ENCODE measurements around the gene ZCCHC8.

Gene ZCCHC8

DNA sequence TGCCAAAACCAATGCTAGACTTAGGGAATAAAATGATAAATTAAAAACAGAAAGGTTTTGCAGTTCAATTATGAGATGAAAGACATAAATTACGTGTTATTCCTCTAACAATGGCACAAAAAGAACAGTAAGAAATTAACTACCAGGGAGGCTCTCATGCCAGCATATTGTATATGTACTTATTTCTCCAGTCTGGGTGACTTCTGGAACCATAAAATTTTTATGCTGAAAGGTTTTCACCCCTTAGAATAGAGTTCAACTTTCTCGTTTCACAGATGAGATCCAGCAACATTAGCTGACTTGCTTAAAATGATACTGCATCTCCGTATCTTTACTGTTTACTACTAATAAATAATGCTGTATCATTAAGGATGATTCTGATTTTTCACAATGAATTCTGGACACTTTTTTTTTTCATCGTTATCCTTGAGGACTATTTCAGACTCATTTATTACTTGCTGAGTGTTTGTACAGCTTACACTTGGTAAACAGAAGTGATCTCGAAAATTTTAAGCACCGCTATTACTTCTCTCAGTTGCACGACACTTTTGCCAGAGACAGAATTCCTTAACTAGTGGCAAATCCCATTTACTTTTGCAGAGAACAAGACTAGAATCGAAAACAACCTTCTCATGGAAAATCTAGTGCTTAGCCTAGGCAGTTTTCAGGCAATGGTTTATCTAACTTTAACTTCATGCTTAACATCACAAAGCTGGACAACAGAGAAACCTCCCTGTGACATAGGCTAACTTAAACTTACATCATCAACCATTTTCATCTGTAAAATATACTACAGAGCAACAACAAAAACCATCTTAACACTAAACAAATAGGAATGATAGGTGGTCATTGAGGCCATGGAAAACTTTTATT, 23.4 kb upstream of the ZCCHC8 start:
- TF ChIP-seq LEF1 (IDR thresholded peaks at IDR 0.05; ENCODE audit: borderline replicate concordance): no peak
- TF ChIP-seq ELF4 (IDR thresholded peaks at IDR 0.05): no peak
- TF ChIP-seq FOXA1 (IDR thresholded peaks at IDR 0.05): no peak
- TF ChIP-seq, protein P1, sequence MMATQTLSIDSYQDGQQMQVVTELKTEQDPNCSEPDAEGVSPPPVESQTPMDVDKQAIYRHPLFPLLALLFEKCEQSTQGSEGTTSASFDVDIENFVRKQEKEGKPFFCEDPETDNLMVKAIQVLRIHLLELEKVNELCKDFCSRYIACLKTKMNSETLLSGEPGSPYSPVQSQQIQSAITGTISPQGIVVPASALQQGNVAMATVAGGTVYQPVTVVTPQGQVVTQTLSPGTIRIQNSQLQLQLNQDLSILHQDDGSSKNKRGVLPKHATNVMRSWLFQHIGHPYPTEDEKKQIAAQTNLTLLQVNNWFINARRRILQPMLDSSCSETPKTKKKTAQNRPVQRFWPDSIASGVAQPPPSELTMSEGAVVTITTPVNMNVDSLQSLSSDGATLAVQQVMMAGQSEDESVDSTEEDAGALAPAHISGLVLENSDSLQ (IDR thresholded peaks at IDR 0.05): no peak
- no peak for TF ChIP-seq HDGF (IDR thresholded peaks at IDR 0.05; ENCODE audit: borderline replicate concordance)
- TF ChIP-seq NFRKB (IDR thresholded peaks at IDR 0.05): no peak
- TF ChIP-seq ZNF384 (IDR thresholded peaks at IDR 0.05): no peak
- ChIA-PET POLR2A (interaction anchor here (0.8 to 1.7 kb wide), 2 partner anchors 9 to 23 kb away, joined by 3 to 7 read pairs; partner anchors contain the start of gene ZCCHC8), CTCF (no interaction called here)
- DNase-seq (ENCODE audit: extremely low spot score): no peak

DNA sequence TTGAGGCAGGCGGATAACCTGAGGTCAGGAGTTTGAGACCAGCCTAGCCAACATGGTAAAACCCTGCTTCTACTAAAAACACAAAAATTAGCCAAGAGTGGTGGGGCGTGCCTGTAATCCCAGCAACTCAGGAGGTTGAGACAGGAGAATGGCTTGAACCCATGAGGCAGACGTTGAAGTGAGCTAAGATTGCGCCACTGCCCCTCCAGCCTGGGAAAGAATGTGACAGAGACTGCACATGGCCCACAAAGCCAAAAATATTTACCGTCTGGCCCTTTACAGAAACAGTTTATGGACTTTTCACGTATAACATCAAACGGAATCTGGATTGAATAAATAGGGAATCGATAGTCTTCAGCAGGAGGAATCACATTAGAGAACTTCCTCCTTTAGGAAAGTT, 22.5 kb upstream of the ZCCHC8 start:
- TF ChIP-seq NFRKB (IDR thresholded peaks at IDR 0.05) (no peak), HDGF (IDR thresholded peaks at IDR 0.05; ENCODE audit: borderline replicate concordance) (no peak), BHLHE40 (IDR thresholded peaks at IDR 0.05; ENCODE audit: borderline replicate concordance) (no peak), FOXA1 (IDR thresholded peaks at IDR 0.05) (no peak), ELF4 (IDR thresholded peaks at IDR 0.05) (no peak), TARDBP (IDR thresholded peaks at IDR 0.05) (no peak), SP1 (IDR thresholded peaks at IDR 0.05) (no peak)
- TF ChIP-seq, protein P1 (IDR thresholded peaks at IDR 0.05): no peak
- ChIA-PET POLR2A (interaction anchor here (1.0 to 1.7 kb wide), 2 partner anchors 10 to 22 kb away, joined by 4 to 7 read pairs; partner anchors contain the start of gene ZCCHC8), CTCF (no interaction called here)
- no peak for DNase-seq (ENCODE audit: extremely low spot score)

DNA sequence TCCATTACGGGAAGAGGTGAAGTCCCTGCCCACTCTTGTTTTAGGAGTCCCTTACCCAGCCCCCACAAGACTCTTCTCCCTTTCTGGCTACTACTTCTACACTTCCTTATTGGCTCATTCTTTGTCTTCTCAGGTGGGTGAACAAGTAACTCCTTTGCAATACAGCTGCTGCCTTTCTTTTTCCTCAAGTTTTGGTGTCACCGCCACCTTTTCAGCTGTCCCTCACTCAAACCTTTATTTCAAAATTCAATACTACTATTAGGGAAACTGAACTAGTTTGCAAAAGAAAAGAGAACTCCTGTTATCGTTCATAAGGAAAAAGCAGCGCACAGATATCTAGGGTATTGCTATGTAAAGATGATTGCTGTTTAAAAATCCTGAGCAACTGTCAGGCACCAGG, 19.9 kb upstream of the ZCCHC8 start:
- no peak for DNase-seq (ENCODE audit: extremely low spot score)
- CTCF ChIA-PET: no interaction called here
- POLR2A ChIA-PET: no interaction called here
- TF ChIP-seq ZNF384 (IDR thresholded peaks at IDR 0.05): no peak
- TF ChIP-seq BHLHE40 (IDR thresholded peaks at IDR 0.05; ENCODE audit: borderline replicate concordance): no peak
- TF ChIP-seq, protein P1 (IDR thresholded peaks at IDR 0.05): no peak

DNA sequence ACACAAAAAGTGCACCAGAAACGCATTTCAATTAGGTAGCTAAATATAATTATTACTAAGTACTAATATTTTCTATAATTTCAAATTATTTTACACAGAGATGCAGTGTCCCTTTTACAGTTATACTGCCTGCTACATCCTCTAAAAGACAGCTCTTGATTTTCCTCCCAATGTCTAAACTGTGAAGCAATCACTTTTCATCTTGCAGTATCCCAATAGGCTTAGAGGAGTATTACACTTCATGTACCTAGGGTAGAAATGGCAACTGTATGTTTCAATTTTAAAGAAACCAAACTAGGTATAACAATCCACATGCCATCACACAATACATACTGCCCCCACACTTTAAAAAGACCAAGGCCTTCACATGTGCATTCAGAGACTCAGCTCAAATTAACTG, 18.7 kb upstream of the ZCCHC8 start:
- ChIA-PET CTCF (no interaction called here), POLR2A (interaction anchor here (1.1 kb wide), 1 partner anchor 19 kb away, joined by 5 read pairs; no protein-coding TSS in a partner anchor)
- no peak for TF ChIP-seq ARNT (IDR thresholded peaks at IDR 0.05)
- no peak for TF ChIP-seq SP1 (IDR thresholded peaks at IDR 0.05)
- no peak for TF ChIP-seq FOXA1 (IDR thresholded peaks at IDR 0.05)
- TF ChIP-seq SUZ12 (IDR thresholded peaks at IDR 0.05): no peak
- no peak for TF ChIP-seq CTBP1 (IDR thresholded peaks at IDR 0.05; ENCODE audit: borderline replicate concordance)
- no peak for TF ChIP-seq FOXK2 (IDR thresholded peaks at IDR 0.05)
- DNase-seq (ENCODE audit: extremely low spot score): no peak

DNA sequence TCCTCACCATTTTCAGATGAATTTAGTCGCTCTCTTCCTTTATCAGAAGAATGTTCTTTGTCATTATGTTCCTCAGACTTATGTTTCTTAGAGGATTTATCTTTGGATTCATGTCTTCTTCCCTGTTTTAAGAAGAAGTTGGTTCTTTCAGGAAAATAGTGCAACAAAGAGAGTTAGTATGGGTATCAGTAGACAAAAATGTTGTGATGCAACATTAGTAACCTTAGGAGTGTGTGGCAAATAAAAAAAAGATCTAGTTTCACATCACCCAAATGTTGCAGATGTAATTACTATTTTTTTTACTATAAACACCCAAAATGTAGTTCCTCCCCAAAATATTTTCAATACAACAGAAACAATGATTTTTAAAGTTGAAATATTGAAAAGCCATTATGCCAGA, 18.2 kb upstream of the ZCCHC8 start:
- ChIA-PET CTCF (no interaction called here), POLR2A (interaction anchor here (1.1 kb wide), 1 partner anchor 19 kb away, joined by 5 read pairs; no protein-coding TSS in a partner anchor)
- TF ChIP-seq CTBP1 (IDR thresholded peaks at IDR 0.05; ENCODE audit: borderline replicate concordance): no peak
- no peak for TF ChIP-seq FOXM1 (IDR thresholded peaks at IDR 0.05; ENCODE audit: borderline replicate concordance)
- no peak for TF ChIP-seq FOXK2 (IDR thresholded peaks at IDR 0.05)
- no peak for TF ChIP-seq FOXA1 (IDR thresholded peaks at IDR 0.05)
- TF ChIP-seq, protein P1 (IDR thresholded peaks at IDR 0.05): no peak
- no peak for TF ChIP-seq HDGF (IDR thresholded peaks at IDR 0.05; ENCODE audit: borderline replicate concordance)
- TF ChIP-seq SUZ12 (IDR thresholded peaks at IDR 0.05): no peak
- TF ChIP-seq BHLHE40 (IDR thresholded peaks at IDR 0.05; ENCODE audit: borderline replicate concordance): no peak
- TF ChIP-seq TARDBP (IDR thresholded peaks at IDR 0.05): no peak
- no peak for TF ChIP-seq ARNT (IDR thresholded peaks at IDR 0.05)
- no peak for TF ChIP-seq NFRKB (IDR thresholded peaks at IDR 0.05)
- TF ChIP-seq ZNF384 (IDR thresholded peaks at IDR 0.05): no peak
- TF ChIP-seq LEF1 (IDR thresholded peaks at IDR 0.05; ENCODE audit: borderline replicate concordance): no peak
- TF ChIP-seq SP1 (IDR thresholded peaks at IDR 0.05): no peak
- no peak for TF ChIP-seq ELF4 (IDR thresholded peaks at IDR 0.05)
- no peak for TF ChIP-seq L3MBTL2 (conservative IDR thresholded peaks at IDR 0.05)
- no peak for DNase-seq (ENCODE audit: extremely low spot score)

DNA sequence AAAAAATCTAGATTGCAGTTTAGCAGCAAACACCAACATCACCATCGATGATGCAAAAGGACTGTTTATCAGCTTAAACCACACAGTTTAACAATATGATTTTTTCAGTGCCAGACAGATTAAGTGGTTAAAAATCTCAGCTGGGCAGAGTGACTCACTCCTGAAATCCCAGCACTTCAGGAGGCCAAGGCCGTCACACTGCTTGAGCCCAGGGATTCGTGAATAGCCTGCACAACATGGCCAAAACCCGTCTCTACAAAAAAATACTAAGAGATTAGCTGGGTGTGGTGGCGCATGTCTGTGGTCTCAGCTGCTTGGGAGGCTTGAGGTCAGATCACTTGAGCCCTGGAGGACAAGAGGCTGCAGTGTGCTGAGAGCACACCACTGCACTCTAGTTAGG, 17.1 kb upstream of the ZCCHC8 start:
- DNase-seq (ENCODE audit: extremely low spot score): no peak
- CTCF ChIA-PET: no interaction called here
- POLR2A ChIA-PET: no interaction called here
- TF ChIP-seq, protein P1 (IDR thresholded peaks at IDR 0.05): no peak
- no peak for TF ChIP-seq ELF4 (IDR thresholded peaks at IDR 0.05)

All from HEK293T (cell line).